HK-2 (cell line): ENCODE measurements around the gene PWWP2B.

Experiments
- DNase-seq: peaks from one replicate; pipeline ENCODE4 v3.0.0-alpha.2; 2018; ENCODE audit not compliant: unreplicated experiment

The PWWP2B gene

DNA sequence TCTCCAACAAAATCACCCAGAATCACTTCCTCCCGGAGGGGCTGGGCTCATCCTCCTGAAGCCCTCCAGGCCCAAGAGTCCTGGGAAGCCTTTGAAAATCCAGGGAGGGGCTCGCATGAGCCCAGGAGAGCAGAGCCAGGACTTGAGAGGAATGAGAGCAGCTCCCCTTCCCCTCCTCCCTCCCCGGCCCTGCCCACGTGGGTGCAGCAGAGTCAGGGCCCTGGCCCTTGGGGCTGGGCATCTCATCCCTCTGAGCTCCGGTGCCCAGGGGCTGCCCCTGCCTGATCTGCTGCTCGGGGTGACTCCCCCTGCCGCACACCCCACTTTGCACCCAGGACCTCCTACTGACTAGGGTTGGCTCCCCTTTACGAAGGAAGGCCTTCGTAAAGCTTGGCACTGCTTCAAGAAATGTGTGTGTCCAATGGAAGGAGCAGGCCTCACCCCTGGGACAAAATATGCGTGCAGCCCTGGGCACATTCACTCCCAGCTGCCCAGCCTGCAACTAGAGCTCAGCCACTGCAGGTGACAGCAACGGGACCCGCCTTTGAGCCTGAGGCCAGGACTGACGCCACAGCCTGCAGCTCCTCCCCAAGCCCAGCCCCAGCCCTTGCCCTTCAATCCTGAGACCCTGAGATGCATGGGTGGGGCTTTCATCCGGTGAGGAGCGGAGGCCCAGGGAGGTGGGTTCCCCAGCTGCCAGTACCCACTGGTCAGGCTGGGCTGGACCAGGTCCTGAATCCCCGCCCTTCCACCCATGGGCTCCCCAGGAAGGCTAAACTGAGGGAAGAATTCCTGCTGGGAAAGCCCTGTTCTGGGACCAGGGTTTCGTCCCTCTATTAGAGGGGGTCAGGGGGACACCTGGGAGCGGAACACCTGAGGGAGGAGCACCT is 21.8 kb downstream of the PWWP2B start:
- DNase-seq, result no peak

GRCh38 chr10:132419538-132420468 is 22.8 kb downstream of the PWWP2B start:
- no peak for DNase-seq

DNA sequence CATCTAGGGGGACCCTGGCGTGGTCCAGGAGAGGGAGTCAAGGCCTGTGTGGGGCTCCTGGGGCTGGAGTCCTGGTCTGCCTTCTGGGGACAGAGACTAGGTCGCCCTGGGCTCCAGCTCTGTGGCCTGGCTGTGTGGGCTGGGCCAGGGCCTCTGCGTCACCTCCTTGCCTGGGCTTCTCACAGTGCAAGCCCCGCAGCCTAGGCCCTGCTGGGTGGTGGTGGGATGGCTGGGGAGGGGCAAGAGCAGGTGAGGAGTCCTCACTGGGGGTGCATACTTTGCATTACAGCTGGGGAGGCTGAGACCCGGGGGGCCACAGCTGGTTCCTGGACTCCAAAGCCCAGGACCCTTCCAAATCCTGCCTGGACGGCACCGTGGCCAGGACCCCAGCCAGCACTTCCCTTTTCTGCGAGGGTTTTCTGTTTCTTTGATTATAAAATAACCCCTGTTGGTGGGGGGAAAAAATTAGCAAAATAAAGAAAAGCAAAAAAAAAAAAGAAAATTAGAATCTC is 23.5 kb downstream of the PWWP2B start:
- DNase-seq, result peak; percentile 20

- DNase-seq, result peak; percentile 88
Observed at GRCh38 chr10:132420981-132421846, 24.2 kb downstream of the PWWP2B start.

DNA sequence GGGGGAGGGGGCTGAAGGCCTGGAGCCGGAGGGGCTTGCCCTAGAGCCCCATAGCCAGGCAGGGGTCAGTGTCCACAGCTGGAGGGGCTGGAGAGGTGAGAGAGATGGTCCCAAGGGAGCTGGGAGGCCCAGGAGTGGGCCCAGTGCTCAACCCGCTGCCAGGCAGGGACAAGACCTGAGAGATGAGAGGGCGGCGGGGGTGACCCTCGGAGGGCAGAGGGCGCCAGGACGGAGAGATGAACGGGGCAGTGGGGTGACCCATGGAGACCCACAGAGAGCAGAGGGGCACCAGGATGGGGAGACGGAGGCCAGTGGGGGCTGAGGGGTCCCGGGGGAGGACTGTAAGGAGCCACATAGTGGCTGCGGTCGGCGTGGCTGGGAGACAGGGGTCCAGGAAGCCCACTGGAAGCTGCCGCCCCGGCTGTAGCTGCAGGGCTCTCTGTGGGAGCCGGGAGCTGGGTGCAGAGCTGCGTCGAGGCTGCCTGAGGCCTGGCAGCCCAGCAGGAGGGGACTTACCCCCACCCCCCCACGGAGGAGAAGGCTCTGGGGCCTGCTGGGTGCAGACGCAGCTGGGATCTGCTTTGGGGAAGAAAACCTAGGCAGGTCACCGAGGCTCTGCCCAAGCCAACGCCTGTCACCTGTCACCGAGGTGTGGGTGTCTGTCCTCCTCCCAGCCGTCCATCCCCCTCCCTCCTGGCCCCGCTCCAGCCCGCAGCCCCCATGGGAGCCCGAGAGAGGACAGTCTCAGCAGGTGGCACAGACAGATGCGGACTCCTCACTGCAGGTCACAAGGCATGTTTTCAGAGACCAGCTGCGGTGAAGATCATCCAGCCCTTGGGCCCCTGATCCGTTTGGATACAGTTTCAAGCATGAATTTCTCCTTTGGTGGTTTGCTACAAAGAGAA is 25.1 kb downstream of the PWWP2B start:
- no peak for DNase-seq

- no peak for DNase-seq
Observed at GRCh38 chr10:132422903-132423825, 26.2 kb downstream of the PWWP2B start.

DNA sequence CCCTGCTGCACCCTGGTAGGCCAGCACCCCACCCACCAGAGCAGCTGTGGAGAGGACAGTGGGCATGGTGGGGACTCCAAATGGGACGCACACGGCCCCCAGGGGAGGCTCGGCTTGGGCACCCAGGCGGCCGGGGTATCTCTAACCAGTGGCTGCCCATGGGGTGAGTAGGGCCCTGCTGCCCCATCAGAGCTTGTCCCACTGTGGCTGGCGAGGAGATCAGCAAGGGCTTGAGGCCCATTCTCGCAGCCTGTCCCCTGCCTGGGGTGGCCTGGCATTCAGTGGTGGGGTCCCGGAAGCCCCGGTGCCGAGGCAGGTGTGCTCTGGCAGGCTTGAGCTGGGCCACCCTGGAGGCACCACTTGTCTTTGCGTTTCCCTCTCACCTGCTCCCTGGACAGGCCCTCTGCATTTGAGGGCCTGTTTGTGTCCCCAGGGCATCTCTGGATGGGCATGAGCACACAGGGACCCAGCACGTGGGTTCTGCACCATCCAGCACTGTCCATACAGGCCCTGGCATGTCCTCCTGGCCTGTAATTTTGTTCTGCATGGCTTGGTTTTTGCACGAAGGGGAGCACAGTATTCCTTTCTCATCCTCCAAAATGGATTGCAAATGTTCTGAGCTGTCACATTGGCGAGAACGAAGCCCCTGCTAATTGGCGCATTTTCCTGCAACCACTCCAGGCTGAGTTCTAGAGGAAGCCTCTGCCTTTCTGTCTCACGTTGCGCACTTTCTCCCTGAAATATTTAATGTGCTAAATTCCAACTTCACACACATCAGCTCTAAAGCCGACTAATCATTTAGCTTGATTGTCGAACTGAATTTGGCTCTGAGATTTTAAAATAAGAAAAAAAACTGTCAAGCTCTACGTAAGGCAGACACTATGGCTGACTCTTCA is 27.2 kb downstream of the PWWP2B start:
- DNase-seq, result no peak

- DNase-seq, result no peak
Observed at GRCh38 chr10:132425029-132425756, 28.2 kb downstream of the PWWP2B start.

DNA sequence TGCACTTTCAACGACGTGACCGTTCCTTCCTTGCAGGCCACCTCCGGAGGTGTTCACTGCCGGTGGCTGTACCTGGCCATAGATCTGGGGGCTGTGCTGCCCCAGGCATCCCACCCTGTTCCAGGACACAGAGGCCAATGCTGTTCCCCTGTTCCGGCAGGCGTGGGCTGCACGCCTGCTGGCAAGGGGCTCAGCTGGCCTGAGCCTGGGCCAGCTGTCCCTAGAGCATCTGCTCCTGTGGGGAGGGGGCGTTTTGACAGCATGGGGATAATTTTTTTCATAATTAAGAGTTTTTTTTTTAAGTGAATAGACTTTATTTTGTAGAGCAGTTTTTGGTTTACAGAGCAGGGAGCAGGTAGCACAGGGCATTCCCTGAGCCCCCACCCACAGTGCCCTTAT is 28.8 kb downstream of the PWWP2B start:
- DNase-seq, result no peak

DNA sequence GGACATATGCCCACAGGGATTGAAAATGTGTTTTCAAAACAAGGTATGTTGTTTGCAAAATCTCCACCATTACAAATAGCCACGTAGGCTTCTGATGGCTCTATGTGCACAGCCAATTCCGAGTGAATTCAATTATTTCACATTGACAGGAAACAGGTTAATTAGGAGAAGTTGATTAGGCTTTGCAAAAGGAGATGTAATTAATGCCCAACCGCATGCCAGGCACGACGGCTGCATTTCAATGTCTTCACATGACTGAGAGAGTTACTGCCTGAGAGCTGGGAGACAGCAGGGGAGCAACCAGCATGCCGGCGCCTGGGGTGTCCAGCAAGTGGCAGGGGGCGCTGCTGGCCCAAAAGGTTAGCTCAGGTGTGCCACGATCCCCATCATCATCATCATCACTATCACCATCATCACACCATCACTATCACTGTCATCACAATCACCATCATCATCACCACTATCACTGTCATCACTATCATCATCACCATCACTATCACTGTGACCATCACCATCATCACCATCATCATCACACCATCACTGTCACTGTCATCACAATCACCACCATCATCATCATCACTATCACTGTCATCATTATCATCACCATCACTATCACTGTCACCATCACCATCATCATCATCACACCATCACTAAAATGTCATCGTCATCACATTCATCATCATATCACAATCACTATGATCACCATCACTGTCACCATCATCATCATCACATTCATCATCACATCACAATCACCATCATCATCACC is 30.2 kb downstream of the PWWP2B start:
- DNase-seq, result no peak

DNA sequence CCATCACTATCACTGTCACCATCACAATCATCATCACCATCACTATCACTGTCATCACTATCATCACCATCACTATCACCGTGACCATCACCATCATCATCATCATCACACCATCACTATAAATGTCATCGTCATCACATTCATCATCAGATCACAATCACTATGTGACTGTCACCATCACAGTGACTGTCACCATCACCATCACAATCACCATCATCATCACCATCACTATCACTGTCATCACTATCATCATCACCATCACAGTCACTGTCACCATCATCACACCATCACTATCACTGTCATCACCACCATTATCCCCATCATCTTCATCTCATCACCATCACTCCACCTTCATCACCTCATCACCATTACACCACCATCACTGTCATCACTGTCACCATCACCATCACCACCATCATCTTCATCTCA is 31.0 kb downstream of the PWWP2B start:
- no peak for DNase-seq

- no peak for DNase-seq
Observed at GRCh38 chr10:132428486-132428995, 31.5 kb downstream of the PWWP2B start.

GRCh38 chr10:132429281-132430230 is 32.6 kb downstream of the PWWP2B start:
- no peak for DNase-seq

- no peak for DNase-seq
Observed at GRCh38 chr10:132430231-132430743, 33.3 kb downstream of the PWWP2B start.

DNA sequence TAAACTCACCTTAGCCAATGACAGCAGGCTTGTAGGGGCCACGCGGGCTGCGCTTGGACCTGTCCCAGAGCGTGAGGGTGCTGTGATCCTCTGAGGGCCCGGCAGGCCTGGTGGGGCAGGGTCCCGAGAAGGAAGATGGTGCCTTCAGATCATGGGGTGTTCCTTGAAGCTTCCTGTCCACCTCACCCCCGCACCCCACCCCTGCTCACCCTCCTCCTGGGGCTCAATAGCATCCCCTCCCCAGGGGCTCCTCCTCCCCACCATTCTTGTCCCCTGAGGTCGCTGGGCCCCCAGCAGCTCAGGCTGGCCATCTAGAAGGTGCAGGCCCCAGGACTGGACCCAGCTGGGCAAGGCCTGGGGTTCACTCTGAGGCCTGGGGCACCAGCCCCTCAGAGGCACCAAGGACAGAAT is 33.9 kb downstream of the PWWP2B start:
- no peak for DNase-seq
